Stimulated activated CD4-positive, alpha-beta T cell treated with anti-CD3 and anti-CD28 coated beads, Interleukin-15, amount 100 ng/mL, for 24 hours (primary cell): ENCODE data around the gene PROZ.
"Not testable (repeated sequence)": the region's sequence is repeated elsewhere in the genome, so short reads cannot be mapped to it uniquely, and the experiment has no call there.

Source experiments
- DNase-seq: peaks from one replicate; pipeline ENCODE4 v3.0.0-alpha.2; 2020

The PROZ gene

DNA sequence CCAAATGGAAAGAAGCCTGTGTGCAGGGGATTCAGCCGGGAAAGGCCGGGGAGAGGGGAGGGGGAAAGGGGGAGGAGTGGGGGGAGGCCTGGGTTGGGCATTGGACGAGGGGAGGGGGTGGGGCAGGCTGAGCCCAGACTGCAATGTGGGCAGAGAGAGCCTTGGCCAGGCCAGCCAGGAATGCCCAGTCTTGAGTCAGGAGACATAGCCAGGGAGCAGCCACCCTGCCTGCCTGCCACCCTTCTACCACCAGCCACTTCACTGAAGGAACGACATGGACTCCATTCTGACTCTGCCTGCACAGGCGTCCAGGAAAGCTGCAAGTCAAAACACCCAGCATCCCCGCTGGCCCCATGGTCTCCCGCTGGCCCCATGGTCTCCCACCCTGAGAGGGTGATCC is 498 bp downstream of the PROZ start:
- no peak for DNase-seq

DNA sequence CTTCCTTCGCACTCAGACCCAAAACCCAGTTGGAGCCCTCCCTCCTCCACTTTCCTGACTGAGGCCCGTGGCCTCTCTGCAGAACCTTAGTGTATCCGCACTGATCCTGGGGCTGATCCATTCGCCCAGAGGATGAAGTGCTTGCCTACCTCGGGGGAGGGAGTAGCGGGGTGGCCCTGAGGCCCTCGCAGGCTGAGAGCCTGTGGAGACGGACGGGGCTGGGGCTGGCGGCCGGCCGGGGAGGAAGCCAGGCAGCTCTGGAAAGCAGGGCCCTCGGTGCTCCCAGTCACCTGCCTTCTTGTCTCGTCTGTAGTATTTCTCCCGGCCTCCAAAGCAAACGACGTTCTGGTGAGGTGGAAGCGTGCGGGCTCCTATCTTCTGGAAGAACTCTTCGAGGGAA is 1.3 kb downstream of the PROZ start:
- DNase-seq, result no peak

DNA sequence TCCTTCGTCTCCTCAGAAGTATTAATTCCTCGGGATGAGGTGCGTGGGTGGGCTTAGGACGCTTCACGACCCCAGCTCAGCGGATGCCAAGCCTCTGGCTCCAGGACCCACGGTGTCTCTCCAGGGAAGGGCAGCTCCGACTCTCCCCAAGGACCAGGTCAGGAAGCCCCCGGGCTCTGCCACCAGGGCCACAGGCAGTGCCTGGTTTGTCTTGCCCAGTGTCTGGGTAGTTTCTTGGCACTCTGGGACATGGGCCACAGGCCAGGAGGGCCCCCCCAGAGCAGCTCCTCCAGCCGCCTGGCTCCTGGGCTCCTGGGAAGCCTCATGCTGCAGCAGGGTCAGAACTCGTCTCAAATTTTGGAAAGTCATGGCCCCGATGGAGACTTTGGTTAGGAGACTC is 2.5 kb downstream of the PROZ start:
- DNase-seq, result no peak

DNA sequence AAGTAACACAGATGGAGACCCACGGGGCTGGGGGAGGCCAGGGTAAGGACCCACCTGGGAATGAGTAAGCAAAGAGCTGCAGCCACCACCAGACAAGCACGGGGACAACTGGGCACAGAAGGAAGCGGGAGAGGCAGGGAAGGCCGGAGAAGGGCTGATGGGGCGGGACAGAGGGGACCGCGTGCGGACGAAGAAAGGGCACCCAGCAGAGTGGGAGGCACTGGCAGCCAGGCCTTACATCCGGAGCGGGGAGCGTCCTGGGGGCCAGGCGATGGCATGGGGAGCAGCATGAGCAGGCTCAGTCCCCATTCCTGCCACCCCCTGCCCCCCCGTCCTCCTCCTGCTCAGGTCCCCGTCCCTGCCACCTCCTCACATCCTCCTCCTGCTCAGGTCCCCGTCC is 3.0 kb downstream of the PROZ start:
- DNase-seq, result no peak

DNA sequence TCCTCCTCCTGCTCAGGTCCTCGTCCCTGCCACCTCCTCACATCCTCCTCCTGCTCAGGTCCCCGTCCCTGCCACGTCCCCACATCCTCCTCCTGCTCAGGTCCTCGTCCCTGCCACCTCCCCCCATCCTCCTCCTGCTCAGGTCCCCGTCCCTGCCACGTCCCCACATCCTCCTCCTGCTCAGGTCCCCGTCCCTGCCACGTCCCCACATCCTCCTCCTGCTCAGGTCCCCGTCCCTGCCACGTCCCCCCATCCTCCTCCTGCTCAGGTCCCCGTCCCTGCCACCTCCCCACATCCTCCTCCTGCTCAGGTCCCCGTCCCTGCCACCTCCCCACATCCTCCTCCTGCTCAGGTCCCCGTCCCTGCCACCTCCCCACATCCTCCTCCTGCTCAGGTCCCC is 3.5 kb downstream of the PROZ start:
- not testable (repeated sequence) for DNase-seq

DNA sequence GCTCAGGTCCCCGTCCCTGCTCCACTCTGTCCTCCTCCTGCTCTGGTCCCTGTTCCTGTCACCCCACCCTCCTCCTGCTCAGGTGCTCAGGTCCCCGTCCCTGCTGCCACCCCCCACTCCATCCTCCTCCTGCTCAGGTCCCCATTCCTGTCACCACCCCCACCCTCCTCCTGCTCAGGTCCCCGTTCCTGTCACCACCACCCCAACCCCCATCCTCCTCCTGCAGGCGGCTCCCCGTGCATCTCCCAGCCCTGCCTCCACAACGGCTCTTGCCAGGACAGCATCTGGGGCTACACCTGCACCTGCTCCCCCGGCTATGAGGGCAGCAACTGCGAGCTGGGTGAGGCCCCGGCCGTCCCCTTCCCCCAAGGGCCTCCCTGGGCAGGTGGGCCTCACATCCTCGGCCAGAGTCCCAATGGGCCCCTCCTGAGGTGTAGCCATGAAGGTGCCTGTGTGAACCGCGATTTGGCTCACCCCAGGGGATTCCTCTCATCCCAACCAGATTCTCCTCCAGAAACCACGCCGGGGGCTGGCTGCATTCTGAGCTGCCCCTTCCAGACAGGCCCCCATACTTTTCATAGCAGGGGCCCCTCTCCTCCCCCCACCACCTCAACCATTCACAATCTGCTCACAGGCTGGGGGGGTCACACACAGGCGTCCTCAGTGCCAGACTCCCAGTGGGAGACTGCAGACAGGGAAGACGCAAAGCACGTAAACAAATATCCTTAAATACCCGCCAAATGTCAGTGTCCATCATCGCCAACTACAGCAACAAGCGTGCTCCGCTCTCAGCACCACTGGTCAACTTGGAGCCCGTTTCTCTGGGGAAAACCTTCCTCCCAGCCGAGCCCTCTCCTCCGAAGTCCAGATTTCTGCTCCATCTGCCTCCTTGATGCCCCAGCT is 4.6 kb downstream of the PROZ start:
- no peak for DNase-seq

DNA sequence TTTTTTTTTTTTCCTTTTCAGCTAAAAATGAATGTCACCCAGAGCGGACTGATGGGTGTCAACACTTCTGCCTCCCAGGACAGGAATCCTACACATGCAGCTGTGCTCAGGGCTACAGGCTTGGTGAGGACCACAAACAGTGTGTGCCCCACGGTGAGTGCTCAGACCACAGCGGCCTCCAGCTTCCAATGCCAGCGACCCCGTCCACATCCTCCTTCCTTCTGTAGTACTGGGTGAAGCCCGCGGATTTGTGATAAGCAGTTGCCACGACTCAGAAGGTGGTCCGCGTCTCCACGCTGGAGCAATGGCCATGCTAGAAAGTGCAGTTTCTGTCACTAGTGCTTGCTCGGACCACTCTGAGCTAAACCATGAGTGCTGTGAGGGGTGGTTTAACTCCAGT is 6.0 kb downstream of the PROZ start:
- DNase-seq, result no peak

DNA sequence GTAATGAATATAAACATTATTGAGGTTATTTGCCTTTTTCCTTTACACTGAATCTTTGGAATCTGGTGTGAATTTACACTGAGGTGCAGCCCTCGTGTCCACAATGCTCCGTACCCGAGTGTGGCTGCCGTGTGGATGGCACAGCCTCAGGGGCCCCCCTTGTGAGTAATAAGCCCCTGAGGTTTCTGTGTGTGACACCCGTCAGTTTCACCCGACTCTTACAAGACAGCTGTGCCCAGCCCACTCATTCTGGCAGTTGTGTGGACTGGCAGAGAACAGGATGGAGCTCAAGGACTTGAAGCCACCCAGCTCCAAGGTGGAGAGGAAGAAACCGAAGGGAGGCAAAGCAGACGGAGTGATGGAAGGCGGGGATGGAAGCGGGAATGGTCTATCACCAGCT is 7.8 kb downstream of the PROZ start:
- DNase-seq, result peak; percentile 26

DNA sequence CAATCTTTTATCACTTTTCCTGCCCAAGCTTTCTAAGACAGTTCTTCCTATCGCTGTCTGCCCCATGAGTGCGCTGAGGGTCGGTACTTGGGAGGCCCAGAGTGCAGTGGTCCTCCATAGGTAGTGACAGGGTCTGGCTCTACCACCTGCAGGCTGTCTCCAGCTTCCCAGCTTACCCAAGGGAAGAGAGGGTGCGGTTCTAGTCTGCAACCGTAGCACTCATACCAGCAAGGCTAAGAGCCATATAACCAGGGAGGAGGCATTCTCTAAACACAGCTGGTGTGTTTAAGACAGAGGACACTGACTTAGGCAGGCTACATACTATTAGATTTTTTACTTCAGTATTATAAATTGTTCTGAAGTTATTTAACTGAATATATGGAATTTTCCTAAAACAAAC is 8.2 kb downstream of the PROZ start:
- DNase-seq, result no peak

DNA sequence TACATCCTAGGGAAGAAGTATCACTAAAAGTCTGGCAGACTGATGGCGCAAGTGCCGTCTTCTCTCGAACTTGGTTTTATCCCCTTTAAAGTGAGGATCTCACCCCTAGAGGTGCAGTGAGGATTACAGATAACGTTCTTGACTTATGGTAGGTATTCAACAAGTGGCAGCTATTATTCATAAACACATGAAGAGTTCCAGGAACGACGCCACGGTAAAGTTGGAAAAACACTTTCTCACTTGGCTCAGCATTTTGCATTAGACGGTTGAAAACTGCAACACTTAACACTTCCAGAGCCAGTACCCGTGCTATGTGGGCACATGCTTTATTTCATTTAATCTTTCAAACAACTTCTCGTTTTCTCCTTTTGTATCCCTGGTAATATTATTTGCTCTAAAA is 8.7 kb downstream of the PROZ start:
- DNase-seq, result no peak

DNA sequence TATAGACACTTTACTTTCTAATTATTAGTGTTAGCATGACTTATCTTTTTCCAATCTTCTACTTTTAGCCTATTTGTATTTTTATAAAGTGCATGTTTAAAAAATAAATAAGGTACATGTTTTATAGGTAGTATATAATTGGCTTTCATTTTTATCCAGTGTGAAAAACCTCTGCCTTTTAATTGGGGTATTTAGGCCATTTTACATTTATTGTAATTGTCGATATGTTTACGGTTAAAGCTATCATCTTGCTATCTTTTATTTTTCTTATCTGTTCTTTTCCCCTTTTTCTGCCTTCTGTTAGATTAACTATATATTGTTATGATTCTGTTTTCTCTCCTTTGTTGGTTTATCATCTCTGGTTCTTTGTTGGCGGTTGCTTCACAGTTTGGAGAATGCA is 9.1 kb downstream of the PROZ start:
- DNase-seq, result no peak

DNA sequence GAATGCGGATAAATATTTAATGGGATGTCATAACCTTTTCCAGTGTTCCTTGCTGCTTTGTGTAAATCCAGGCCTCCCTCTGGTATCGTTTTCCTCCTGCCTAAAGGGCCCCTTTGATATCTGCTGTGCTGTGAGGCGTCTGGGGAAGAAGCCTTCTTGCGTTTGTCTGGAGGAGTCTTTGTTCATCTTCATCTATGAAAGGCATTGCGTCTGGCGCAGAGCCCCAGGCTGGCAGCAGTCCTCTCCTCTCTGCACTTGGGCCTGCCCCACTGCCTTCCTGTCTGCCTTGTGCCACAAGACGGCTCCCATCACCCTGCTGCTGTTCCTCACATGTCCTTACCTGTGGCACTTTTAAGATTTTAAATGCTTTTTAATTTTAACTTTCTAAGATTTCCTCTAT is 9.8 kb downstream of the PROZ start:
- DNase-seq, result no peak

DNA sequence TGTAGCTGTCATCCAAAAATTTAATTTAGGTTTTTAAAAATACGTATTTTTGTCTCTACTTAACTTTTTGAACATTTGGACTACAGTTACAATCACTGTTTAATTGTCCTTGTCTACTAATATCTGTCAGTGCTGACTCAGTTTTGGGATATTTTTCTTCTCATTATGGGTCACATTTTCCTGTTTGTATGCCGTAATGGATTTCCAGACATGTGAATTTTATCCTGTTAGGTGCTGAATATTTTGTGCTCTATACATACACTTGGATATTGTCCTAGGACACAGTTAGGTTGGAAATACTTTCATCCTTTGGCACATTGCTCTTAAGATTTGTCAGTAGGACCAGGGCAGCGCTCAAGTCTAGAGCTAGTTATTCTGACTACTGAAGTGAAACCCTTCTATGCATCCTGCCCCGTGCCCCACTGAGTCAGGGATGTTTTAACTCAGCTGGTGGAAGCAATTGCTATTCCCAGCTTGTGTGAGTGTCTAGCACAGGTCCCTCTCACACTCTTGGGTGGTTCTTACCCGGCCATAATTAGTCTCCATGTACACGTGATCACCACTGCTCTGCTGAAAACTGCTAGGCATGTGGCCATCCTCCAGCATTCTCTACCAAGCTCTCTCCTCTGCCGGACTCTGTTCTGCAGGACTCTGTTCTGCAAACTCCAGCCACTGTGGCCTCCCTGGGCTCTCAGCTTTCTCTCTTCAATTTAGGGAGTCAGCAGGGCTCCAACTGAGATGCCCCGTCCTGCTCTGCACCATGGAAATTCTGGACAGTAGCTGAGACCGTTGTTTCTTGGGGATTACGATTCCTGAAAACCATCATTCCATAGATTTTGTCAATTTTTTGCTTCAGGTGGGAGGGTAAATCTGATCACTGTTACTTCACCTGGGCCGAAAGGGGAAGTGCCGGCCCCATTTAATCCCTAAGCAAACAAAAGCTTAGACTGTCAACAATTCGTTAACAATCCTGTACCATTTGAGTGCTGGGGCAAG is 11.1 kb downstream of the PROZ start:
- DNase-seq, result no peak

DNA sequence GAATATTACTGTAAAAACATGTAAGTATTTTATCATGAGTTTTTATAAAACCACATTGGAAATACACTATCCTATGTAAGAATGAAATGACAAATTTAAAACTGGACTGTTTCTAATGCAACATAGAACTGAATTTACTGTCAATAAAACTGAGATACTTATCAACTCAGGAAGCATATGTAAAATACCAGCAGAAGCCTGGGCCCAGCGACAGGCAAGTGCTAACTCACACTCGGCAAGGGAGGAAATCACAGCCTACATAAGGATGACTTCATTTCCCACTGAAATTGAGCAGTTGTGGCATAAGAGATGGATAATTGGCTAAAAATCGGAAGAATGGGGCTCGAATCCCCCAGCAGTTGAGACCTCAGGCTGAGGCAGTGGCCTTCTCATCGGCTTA is 12.1 kb downstream of the PROZ start:
- no peak for DNase-seq

DNA sequence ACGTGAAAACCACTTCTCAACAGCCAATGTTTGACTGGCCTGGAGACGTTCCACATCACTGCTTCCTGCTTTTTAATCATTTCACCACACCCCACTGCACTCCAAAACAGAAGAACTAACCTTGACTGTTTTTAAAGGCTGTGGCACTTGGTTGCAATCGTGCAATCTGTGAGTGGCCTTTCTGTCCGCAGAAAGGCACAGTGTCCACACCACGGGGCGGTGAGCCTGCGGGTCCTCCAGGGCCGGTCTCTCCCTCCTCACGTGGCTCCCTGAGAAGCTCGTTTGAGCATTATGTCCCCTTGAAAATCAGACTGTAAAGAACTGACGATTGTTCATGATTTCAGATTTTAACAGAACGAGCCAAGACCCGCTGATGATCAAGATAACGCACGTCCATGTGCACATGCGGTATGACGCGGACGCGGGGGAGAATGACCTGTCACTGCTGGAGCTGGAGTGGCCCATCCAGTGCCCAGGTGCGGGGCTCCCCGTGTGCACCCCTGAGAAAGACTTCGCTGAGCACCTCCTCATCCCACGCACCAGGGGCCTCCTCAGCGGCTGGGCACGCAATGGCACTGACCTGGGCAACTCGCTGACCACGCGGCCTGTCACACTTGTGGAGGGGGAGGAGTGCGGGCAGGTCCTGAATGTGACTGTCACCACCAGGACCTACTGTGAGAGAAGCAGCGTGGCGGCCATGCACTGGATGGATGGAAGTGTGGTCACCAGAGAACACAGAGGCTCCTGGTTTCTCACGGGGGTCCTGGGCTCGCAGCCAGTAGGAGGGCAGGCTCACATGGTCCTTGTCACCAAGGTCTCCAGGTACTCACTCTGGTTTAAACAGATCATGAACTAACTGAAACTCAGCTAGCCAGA is 13.0 kb downstream of the PROZ start:
- no peak for DNase-seq

DNA sequence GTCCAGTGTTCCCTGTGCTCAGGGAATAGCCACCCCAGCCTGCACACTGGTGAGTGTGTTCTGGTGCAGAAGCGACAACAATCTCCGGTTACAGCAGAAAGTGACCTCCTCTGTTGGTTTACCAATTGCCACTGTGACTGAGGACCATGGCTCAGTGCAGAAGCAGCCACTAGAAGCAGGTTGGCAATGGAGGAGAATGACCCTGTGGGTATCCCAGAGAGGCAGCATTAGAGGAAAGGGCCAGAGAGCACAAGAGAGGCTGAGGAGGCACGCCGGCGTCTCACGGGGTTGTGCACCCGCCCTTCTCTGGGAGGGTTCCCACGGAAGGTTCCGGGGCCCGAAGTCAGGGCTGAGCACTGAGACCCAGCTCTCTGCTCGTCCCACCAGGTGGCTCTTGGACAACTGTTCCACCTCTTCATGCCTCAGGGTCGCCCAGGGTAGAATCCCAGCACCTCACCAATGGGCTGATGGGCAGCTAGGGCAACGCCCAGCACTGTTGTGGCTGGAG is 14.0 kb downstream of the PROZ start:
- no peak for DNase-seq

DNA sequence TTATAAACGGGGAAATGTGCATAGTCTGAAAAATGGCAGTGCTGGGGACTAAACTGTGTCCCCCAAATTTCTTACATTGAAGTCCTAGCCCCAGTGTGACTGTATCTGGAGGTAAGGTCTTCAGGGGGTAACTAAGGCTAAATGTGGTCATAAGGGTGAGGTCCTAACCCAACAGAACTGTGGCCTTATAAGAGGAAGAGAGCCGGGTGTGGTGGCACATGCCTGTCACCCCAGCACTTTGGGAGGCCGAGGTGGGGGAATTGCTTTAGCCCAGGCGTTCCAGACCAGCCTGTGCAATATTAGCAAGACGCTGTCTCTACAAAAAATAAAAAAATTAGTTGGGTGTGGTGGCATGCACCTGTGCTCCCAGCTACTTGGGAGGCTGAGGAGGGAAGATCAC is 17.8 kb downstream of the PROZ start:
- DNase-seq, result peak; percentile 58

DNA sequence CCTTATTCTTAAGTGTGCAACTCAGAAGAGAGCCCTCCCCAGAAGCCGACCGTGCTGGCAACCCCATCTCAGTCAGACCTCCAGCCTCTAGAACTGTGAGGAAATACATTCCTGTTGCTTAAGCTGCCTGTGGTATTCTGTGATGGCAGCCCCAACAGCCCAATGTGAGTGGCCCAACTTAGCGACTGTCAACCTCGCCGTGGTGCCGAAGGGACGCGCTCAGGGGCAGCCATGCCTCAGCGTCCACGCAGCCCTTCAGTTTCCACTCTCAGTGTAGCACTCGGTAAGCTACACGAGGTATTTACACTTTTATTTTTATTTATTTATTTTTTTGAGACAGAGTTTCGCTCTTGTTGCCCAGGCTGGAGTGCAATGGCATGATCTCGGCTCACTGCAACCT is 18.4 kb downstream of the PROZ start:
- DNase-seq, result no peak

DNA sequence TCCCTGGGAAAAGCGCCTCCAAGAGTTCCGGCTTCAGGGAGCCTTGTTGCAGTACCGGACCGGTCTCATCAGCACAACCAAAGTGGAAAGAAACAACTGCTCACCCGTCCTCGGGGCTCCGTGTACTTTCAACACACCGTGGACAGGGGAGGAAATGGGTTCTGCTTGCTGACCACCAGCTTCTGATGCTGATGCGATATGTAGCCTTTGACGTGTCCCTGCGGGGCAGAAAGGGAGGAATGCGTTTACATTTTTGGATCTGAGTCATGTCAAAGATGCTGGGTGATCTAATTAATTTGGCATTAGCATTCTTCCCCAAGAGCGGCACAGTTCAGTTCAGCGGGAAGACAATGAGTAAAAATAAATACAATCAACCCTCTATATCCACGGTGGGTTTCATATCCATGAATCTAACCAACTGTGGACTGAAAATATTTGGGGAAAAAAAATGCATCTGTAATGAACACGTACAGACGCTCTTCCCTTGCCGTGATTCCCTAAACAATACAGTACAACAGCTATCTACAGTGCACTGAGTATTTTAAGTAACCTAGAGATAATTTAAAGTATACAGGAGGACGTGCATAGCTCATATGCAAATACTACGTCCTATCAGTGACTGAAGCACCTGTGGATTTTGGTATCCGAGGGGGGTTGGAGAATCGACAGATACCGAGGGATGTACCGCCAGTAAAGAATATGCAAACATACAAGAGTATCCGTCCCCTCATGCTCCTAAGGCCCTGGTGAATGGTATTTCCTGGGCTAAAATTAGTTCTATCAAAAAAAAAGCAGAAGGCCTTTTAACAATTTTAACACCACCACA is 19.8 kb downstream of the PROZ start:
- DNase-seq, result no peak

DNA sequence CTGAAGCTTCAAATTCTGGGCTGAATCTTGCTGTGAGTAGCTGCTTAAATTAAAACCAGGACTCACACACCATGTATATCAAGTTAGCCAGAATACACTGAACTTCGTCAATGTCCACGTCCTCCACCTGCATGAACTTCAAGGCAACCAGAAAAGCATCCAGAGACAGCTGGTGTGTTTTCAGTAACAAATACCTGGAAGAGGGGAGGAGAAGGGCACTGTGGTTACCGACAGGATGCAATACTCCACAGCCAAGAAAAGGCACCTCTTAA is 20.4 kb downstream of the PROZ start:
- DNase-seq, result no peak

DNA sequence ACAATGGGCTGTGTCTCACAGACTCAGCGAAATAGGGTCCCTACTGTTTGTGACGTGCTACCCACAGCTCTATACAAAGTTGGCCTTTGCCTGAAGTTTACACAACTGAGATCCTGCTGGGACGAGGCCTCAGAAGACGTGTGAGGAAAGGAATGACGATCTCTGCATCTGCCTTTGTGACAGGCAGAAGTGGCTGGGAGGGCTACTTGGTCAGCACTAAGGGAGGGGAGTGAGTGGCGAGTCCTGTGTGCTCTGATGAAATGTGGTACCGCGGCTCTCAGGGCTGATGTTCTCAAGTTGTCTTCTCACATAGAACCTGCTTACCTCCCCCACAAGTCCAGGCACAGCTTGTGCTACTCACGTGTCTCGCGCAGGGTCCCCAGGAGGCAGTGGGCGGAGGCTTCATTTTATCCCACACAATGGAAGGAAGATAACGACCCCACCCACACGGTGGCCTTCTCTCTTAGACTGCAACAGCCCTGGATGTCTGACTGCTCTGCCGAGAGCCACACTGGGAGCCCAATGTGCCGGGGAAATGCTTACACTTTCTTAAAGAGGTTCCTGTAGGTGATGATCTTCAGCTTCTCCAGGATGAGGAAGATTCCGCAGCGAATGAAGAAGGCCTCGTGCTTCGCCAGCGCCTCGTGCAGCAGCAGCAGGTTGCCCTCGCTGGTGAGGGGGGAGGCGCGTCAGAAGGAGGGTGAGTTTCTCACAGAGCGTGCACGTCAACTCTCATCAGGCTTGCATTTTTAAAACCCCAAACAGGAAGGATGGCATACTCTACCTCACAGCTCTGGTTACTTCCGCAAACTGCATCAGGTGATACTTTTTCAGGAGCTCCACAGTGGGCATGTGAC is 21.2 kb downstream of the PROZ start:
- no peak for DNase-seq
